GM18868 (cell line): Measurements from ENCODE around the gene MRFAP1L1.
A peak's percentile ranks its signal among the peaks of the same experiment; 100 is the strongest.
"Not testable (repeated sequence)": the region's sequence is repeated elsewhere in the genome, so short reads cannot be mapped to it uniquely, and the experiment has no call there.

Experiments
- ATAC-seq: cut with Tn5 transposase; IDR thresholded peaks from one replicate; pipeline ENCODE4 v1.9.1; 2021; ENCODE audit warnings: mild to moderate bottlenecking, moderate library complexity; ENCODE audit not compliant: unreplicated experiment

MRFAP1L1 gene

DNA sequence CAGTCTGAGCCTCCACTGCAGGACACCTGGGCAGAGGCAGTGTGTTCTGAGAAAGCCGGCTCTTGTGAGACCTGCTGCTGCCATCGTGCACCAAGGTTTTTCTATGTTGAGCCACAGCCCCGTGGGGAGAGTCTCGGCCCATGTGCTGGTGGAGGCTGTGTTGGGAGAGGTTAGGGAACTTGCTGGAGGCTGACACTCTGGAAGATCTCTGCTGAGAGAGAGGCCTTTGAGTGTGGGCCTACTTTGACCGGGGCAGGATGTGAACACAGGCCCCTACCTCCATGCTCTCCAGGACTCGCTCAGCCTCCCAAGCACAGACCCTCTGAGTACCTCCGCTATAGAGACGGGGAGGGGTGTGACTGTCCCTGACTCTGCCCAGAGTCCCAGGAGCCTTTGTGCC lies 17.3 kb downstream of the MRFAP1L1 start:
- no peak for ATAC-seq

DNA sequence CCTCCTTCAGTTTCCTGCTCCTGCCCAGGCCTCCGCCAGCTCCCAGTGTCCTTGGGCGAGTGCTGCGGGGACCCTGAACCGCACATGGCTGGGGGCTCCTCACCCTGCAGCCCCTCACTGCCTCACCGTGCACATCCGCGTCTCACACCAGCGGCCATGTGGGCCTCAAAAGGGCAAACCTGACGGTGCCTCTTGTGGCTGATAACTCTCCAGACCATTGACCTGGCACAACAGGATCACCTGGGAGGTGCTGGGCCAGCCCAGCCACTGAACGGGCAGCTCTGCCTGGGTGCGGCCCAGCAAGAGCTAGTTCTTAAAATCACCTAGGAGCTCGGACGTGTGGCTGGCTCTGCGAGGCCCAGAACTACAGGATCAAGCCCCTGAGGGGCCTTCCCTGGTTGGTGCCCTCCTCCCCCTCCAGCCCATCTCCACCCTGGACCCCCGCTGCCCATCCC lies 20.1 kb downstream of the MRFAP1L1 start:
- ATAC-seq = no peak

DNA sequence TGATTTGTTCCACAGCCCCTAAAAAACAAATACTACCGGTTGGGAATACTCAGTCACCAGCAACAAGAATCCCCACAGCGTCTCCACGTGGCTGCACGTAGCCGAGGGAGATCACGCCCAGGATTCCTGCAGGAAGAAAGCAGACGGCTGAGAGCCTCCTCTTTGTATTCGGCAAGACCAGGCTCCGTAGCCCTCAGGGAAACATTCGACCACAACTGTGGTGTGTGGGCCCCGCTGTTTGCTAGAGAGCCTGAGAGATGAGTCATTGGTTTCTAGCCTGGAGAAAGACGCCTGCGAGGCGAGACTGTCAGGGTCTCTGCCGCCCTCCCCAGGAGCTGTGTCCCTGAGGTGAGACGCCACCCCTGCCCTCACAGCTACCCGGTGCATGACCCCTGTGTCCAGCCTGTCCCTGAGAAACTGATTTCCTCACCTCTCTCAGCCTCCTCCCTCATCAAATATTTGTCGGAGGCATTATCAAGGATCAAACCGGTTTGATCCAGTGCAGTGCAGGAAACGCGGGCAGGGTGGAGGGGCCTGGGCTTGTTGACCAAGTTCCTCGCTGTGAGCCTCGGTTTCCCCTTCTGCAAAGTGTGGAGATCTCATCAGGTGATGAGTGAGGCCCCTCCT lies 20.7 kb downstream of the MRFAP1L1 start:
- ATAC-seq = peak; percentile 99

DNA sequence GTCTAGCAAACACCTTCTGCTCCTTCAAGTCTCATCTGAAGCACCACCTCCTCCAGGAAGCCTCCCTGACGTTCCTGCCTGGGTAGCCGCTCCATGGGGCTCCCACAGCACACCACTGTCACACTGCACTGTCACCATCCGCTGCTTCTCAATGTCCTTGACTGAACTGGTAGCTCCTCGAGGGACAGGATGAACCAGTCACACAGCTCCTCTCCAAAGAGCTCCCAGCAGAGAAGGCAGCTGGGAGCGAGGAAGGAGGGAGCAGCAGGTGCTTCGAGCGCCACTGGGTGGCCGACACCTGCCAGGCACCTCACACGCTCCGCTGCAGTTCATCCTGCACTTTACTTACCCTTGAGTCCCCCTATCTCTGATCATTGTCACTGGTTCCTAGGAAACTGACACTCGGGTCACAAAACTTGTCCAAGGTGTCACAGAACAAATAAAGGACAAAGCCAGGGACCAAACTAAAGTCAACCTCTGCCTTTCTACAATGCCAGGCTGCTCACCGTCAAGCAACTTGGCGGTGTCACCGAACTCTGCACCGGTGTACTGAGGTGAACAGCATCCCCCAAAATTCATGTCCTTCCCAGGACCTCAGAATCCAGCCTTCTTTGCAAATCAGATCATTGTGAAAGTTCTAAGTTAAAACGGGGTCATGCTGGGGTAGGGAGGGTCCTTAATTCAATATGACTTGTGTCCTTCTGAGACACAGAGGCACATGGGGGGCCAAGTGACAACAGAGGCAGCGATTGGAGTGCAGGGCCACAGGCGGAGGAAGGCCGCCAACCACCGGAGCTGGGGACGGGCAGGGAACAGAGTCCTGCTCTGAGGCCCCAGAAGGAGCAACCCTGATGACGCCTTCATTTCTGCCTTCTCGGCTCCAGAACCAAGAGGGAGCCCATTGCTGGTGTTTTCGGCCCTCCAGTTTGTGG lies 21.5 kb downstream of the MRFAP1L1 start:
- ATAC-seq = no peak

DNA sequence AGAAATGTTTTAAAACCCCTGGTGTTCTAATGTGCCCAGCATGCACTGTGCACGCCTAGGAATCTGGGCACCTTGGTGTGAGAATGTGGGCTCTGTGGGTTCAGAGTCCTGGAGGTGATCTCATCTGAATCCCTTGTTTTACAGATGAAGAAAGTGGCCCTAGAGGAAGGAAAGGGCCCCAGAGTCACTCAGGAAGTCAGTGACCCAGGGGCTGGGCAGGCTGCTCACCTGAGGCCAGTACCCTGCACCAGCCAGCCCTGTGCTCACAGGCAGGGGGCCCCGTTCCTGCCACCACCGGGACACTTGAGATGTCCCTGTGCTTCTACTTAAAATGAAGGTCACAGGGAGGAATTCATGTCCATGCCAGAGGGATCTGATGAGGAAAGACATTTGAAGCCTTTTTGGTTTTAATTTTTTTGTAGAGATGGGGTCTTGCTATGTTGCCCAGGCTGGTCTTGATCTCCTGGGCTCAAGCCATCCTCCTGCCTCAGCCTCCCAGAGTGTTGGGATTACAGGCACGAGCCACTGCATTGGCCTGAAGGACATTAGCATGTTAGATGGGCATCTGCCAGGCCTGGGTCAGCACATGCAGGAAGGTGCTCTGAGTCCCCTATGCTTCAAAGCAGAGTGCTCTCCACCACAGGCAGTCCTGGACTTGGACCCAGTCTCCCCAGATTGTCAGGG lies 23.4 kb downstream of the MRFAP1L1 start:
- no peak for ATAC-seq

DNA sequence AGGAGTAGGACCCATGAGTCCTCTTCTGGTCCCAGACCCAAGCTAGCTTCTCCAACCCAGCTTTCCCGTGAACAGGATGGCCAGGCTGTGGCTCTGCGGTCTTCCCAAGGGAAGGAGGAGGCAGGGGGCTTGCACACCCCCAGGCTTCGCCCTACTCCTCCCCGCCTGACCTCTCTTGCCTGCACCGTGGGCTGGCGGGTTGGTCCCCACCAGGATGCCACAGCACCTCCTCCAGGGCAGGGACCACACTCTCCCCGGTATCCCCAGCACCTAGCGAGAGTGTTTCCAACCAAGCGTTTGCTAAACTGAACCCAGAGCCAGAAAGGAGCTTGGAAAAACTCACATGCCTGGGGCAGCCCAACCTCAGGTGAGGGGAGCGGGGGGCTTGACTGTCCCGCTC lies 25.0 kb downstream of the MRFAP1L1 start:
- no peak for ATAC-seq

DNA sequence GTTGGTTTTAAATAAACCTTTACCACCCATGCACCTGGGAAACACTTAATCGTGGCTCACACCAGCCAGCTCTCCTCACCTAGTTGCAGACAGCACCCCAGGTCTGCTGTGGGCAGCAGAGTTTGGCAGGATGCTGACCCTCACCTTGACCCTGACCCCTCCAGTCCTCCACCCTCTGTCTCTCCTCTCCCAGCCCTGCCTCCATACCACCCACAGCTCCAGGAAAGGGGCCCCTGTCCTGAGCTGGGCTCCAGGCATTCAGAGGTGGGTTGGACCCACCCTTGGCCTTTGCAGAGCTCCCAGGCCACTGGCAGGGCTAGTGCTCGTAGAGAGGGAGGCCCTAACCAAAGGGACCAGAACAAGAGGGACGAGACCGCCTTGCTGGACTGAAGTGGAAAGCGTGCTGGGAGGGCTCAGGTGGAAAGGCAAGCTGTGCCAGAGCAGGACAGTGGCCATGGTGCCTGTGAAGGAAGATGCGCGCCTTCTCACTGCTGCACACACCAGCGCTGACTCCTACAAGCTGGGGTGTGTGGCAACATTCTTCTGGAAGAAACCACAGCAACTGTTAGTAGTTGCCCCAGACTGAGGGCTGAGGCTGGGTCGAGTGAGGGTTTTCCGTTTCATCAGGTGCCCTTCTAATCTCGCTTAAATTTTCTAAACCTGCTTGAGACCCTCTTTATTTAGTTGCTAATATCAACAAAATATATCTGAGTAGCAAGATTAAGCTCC lies 26.6 kb downstream of the MRFAP1L1 start:
- no peak for ATAC-seq

DNA sequence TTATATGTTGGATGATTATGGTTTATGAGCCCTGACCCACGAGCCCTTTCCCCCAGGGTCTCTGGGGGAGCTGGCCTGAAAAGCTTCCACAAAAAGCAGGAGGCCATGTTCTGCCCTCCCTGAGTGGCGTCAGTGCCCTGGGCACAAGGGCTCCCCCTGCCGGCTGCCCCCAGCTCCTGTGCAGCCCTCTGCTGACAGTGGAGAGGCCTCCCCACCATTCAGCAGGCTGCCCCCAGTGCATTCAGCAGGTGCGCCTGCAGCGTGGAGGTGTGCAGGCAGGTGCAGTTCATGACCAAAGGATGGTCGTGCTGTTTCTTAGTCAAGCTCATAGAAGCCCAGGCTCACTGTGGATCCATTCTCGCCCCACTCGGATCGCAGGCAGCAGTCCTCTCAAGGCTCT lies 28.5 kb downstream of the MRFAP1L1 start:
- ATAC-seq = no peak

DNA sequence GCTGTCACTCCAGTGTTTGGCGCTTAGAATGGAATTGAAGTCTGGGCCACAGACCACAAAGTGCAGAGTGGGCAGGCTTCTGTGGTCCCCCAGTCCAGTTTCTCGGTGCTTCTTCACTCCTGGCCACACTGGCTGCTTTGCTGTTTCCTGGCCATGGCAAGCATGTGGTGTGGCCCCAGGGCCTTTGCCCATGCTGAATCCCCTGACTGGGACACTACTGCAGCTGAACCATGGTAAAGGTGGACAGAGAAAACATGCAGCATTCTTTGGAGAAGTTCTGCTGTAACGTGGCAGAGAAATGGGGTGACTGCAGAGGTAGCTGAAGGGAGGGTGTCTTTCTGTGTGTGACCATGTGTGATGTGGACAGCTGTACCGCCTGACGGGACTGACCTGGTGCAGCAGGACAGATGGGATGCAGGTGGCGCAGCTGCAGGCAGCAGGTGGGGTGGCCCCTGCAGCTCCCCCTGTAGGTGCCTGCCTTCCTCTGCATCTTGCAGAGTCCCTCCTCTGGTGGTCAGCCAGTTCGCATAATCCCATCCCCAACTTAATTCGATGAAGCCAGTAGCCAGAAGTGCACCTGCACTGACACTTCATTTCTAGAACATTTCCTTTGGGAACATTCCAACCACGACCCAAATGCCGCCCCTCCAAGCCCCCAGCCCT lies 29.2 kb downstream of the MRFAP1L1 start:
- no peak for ATAC-seq

DNA sequence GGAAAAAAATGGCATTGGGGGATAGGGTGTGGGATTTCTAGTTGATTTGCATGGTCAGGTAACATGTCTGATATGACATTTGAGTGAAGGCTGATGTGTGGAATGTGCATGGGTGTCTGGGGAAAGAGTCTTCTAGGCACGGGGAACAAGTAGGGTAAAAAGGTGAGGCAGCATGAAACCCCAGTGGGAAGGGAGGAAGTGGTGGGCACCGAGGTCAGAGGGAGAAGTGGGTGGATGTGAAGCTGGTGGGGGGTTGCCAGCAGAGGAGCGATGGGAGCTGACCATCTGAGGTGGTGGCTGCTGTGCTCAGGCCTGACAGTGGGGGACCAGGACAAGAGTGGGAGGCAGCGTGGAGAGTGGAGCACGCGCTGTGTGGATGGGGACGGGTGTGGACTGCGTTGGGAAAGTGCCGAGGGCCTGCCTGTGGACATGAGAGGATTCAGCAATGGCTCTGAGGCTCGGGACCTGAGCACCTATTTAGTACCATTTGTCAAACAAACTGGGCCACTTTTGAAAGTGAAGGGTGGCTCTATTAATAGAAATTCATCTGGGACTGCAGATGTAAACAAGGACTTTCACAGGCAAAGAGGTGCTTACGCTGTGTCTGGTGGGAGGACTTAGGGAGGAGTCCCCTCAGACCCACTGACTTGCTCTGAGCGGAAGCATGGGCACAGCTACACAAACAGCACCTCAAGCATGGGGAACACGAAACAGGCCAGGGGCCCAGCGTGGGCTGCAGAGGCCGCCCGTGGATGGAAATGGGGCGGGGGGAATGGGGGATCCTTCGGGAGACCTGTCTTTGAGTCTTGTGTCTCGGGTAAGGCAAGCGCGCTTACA lies 32.7 kb downstream of the MRFAP1L1 start:
- ATAC-seq = no peak

DNA sequence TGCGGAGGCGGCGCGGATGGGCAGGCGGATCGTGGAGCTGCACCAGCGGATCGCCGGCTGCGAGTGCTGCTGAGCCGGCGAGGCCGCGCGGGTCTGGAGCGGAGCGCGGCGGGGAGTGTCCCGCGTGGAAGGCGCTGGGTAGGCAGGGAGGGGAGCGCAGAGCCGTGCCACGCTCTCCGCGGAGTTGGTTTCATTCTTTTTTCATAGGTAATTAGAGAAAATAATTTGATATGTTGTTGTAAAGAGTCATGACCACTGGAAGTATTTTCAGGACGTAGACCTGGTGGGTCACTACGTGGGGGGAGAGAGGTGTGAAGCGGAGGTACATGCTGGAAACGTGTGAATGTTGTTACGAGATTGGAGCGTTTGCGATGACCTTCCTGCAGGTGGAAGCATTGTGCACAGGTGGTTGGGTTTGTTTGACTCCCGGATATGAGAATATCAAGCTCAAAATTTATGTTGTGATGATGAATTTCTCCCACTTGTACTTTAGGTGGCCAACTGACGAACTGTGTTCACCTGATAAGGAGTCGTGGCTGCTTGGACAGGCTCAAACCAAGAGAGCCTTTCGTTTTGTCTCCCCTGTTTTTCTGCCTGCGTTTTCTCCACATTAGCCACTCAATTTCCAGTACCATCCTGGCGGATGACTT lies 35.0 kb downstream of the MRFAP1L1 start:
- peak; percentile 47 for ATAC-seq

DNA sequence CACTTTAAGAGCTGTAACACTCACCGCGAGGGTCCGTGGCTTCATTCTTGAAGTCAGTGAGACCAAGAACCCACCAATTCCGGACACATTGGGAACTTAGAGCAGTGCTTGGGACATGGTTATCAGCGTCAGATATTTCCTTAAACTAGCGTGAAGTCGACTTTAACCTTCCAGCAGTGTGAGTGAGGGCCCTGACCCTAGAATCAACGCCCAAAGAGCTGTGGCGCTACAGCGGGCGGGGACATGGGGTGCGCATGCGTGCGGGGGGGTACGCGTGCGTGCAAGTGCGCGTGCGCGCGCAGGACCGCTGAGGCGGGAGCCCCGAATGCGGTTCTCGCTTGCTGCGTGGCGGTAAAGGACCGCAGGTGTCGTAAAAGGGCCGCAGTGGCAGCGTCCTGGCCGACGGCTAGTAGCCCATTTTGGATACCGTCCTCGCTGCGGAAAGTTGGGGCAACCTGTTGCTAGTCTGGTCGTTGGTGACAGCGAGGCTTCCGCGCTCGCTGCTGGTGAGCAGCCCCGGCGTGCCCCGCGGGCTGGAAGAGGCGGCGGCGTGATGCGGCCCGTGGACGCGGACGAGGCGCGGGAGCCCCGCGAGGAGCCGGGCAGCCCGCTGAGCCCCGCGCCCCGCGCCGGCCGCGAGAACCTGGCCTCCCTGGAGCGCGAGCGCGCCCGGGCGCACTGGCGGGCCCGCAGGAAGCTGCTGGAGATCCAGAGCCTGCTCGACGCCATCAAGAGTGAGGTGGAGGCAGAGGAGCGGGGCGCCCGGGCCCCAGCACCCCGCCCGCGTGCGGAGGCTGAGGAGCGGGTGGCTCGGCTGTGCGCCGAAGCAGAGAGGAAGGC lies 35.8 kb downstream of the MRFAP1L1 start:
- peak; percentile 70 for ATAC-seq

DNA sequence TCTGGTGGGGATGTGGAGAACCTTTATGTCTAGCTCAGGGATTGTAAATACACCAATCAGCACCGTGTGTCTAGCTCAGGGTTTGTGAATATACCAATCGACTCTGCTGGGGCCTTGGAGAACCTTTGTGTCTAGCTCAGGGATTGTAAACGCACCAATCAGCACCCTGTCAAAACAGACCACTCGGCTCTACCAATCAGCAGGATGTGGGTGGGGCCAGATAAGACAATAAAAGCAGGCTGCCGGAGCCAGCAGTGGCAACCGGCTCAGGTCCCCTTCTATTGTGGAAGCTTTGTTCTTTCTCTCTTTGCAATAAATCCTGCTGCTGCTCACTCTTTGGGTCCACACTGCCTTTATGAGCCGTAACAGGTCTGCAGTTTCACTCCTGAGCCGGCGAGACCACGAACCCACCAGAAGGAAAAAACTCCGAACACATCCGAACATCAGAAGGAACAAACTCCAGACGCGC lies 36.4 kb downstream of the MRFAP1L1 start:
- not testable (repeated sequence) for ATAC-seq

DNA sequence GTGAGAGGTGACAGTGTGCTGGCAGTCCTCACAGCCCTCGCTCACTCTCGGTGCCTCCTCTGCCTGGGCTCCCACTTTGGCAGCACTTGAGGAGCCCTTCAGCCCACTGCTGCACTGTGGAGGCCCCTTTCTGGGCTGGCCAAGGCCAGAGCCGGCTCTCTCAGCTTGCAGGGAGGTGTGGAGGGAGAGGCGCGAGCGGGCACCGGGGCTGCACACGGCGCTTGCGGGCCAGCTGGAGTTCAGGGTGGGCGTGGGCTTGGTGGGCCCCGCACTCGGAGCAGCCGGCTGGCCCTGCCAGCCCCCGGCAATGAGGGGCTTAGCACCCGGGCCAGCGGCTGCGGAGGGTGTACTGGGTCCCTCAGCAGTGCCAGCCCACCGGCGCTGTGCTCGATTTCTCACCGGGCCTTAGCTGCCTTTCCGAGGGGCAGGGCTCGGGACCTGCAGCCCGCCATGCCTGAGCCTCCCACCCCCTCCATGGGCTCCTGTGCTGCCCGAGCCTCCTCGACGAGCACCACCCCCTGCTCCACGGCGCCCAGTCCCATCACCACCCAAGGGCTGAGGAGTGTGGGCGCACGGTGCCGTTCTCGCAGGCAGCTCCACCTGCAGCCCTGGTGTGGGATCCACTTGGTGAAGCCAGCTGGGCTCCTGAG lies 37.0 kb downstream of the MRFAP1L1 start:
- not testable (repeated sequence) for ATAC-seq

DNA sequence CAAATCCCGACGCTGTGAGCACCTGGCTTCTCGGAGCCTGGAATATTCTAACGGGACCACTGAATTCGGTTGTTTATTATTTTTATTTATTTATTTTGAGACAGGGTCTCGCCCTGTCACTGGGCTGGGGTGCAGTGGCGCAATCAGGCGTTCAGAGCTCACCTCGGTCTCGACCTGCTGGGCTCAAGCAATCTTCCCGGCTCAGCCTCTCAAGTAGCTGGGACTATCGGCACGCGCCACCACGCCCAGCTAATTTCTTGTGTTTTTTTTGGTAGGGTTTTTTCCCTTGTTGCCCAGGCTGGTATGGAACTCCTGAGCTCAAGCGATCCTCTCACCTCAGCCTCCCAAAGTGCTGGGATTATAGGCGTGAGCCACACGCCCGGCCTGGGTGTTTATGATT lies 37.5 kb downstream of the MRFAP1L1 start:
- ATAC-seq = no peak

DNA sequence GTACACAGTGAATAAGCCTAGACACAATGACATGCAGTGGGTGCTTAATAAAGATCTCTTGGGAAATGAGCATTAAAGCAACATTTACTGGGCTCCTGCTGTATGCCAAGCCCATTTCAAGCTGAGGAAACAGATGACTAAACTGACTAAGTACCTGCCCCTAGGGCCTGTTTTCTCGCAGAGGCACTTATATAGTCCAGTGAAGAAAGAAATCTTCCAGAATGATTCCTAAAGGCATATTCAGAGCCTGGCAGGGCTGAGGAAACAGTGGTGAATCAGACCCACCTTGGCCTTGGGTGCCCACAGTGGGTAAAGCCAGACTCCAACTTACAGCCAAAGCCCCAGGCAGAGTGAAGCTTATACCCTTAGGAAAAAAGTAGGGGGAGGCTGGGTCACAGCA lies 38.0 kb downstream of the MRFAP1L1 start:
- ATAC-seq = no peak

DNA sequence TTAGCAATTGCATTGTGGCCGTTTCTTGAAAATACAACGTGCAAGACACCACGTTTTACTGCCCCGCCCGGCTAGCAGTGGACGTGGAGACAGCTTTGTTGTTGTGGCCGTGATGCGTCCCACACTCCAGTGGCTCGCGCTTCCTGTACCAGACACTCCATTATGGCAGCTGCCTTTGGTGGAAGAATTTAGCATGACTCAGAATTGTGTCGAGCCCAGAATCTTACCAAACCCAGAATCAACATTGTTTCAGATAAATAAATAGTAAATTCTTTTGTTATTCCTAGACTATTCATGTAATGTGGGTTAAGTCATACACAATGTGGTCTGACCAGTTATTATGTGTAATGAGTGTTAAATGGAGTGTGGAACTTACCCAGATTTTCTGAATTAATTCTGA lies 41.3 kb downstream of the MRFAP1L1 start:
- ATAC-seq = no peak

DNA sequence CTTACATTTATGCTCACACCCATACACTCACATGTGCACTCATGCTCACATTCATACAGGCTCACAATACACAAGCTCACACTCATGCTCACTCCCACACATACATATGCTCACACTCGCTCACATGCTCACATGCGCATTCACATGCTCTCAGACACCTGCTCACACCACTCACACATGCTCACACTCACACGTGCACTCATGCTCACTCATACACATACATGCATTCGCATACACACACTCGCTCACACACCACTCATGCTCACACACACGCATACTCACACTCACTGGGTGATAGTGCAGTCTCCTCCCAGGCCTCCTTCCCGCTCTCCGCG lies 44.4 kb downstream of the MRFAP1L1 start:
- ATAC-seq = no peak
